ENCODE results near the gene BHLHE23.

DNA sequence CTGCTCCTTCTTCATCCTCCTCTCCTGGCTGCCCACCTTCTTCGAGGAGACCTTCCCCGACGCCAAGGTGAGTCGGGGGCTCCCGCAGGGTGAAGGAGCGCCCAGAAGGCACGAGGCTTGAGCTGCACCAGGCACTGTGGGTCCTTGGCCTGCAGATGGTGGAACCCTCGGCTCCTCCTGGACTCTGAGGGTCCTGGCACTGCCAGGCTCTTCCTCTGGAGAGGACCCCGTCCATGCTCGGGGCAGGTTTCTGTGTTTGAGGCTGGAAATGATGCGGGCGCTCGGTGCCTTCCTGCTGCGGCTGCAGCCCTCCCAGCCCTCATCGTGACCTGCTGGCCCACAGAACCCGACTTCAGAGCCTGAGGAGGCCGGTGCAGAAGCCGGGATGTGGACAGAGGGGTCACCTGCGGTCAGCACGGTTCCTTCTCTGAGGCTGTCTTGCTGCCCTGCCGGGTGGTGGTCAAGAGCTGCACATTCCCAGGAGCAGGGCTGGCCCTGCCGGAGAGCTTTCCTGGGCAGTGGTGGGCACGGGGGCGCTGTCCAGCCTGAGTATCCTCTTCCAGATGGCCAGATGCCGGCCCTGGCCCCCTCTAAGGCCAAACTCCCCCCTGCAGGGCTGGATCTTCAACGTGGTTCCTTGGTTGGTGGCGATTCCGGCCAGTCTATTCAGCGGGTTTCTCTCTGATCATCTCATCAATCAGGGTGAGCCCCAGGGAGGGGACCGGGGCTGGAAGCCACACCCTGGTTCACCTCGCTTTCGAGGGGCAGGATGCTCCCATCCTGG is 43.0 kb downstream of the BHLHE23 start:
- TF ChIP-seq TAF1 (IDR thresholded peaks at IDR 0.05; ENCODE audit: borderline replicate concordance, insufficient read depth, low read length): no peak
- no peak for TF ChIP-seq POLR2AphosphoS5 (IDR thresholded peaks at IDR 0.05; ENCODE audit: low read depth, low read length)
- TF ChIP-seq REST (IDR thresholded peaks at IDR 0.05; ENCODE audit: insufficient read depth in 1 of 2, low read depth in 2 of 2, low read length in 2 of 2): no peak
- no peak for TF ChIP-seq SIN3A (IDR thresholded peaks at IDR 0.05; ENCODE audit: borderline replicate concordance, insufficient read depth, low read length)
